IPS DF 4.7 (cell line): Measurements from ENCODE around the gene FXYD1.

Source experiments
- DNase-seq: peaks from one replicate; pipeline ENCODE4 v3.0.0-alpha.2; 2013; ENCODE audit warnings: low spot score; ENCODE audit errors: extremely low read depth

Gene FXYD1

GRCh38 chr19:35160629-35161433, 22.2 kb downstream of the FXYD1 start:
- DNase-seq = no peak

DNA sequence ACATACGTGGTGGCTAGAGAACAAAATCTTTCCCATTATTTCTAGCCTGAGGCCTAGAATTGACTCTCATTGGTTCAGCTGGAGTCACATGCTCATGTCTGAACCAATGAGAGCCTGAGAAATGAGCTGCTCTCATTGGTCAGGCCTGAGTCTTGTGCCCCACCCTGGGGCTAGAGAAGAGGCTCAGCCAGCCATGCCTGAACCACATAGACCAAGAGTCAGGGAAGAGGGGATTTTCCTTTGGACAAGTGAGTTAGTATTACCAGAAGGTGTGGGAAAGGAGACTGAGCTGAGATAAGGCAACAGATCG, 22.8 kb downstream of the FXYD1 start:
- no peak for DNase-seq

GRCh38 chr19:35162471-35163326, 24.1 kb downstream of the FXYD1 start:
- no peak for DNase-seq

- DNase-seq = no peak
Measured at GRCh38 chr19:35164418-35164817, 25.8 kb downstream of the FXYD1 start.

GRCh38 chr19:35165200-35166058, 26.8 kb downstream of the FXYD1 start:
- no peak for DNase-seq

- DNase-seq = no peak
Measured at GRCh38 chr19:35166100-35167063, 27.8 kb downstream of the FXYD1 start.

DNA sequence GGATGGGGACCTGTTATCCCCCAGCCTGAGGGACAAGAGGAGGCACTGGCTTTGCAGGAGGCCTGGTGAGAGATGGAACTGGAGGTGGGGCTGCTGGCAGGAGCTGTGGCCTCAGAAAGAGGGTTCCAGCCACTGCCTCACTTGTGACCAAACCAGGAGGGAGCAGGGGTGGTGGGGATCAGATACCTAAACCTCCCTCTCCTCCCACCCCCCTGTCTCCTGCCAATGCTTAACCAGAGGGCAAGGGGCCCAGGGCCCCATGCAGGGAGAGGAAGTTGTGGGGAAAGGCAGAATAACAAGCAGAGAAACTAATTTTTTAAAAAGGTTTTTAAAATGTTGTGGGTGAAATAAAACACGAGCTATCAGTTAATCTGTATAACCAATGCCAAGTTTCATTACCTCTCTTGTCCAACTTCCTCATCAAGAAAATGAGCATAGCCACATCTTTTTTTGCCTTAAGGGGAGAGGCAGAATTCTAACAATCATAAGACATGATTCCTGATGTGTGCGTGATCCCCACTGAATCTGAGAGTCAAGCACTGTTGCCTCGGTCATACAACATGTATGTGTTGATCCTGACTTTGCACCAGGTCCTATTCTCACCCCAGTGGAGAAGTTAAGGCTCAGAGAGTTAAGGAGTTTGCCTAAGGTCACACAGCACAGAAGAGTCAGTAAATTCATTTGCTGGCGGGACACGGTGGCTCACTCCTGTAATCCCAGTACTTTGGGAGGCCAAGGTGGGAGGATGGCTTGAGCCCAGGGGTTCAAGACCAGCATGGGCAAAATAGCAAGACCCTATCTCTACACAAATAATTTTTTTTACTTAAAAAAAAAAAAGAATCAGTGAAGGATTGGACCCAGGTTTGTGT, 28.9 kb downstream of the FXYD1 start:
- DNase-seq = no peak

- no peak for DNase-seq
Measured at GRCh38 chr19:35168196-35168595, 29.6 kb downstream of the FXYD1 start.

- no peak for DNase-seq
Measured at GRCh38 chr19:35169221-35169995, 30.8 kb downstream of the FXYD1 start.

GRCh38 chr19:35170359-35171061, 31.9 kb downstream of the FXYD1 start:
- DNase-seq = no peak

DNA sequence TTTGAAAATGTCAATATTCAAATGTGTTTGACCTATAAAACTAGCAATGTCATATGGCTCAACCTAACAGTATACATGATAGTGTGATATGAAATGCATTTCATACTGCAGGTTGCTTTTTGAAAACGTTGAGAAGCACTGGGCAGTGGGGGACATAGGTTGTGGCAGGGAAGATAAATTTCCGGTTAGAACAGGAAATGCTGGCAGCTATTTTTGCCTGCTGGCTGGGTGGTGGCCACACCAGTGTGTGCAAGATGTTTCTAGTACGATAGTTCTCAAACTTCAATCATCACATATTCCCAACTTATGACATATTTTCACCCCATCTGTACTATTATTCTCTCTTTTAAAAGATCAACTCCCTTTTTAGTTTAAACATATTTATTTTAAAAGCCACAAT, 33.1 kb downstream of the FXYD1 start:
- DNase-seq = no peak

GRCh38 chr19:35174226-35174625, 35.6 kb downstream of the FXYD1 start:
- no peak for DNase-seq

- no peak for DNase-seq
Measured at GRCh38 chr19:35176181-35176570, 37.6 kb downstream of the FXYD1 start.

GRCh38 chr19:35177377-35178274, 39.0 kb downstream of the FXYD1 start:
- no peak for DNase-seq

GRCh38 chr19:35178701-35179100, 40.1 kb downstream of the FXYD1 start:
- no peak for DNase-seq

DNA sequence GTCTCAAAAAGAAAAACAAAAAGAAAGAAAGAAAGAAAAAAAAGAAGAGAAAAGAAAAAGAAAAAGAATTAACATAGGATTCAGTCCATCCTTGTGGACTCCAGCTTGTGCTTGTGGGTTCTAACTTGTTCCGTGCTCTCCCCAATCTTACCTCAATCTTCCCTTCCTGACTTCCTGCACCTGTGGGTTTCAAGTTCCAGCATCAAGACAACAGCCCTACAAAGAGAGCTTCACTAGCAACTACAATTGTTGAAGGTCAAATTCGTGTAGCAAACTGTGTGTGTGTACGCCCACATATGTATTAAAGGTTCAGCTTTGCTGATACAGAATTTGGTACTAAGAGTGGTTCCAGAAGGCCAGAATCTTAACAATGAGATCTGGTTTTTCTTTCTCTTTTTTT, 41.2 kb downstream of the FXYD1 start:
- no peak for DNase-seq

DNA sequence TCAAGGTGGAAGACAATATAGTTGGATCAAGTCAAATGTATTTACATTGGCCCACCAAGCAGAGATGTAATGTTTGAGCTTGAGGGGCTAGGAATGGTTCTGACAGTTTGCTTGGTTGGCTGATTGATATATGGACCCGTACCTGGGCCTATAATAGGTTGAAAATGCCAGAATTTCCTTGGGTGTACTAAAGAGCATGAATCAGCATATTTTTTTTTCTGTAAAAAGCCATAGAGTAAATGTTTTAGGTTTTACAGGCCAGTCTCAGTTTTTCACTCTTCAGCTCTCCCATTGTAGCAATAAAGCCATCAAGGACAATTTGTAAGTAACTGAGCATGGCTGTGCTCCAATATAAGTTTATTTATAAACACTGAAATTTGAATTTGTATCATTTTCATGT, 42.8 kb downstream of the FXYD1 start:
- no peak for DNase-seq
